Endothelial cell of hepatic sinusoid (primary cell): ENCODE measurements around the gene RPTOR.
"Not testable (repeated sequence)": the region's sequence is repeated elsewhere in the genome, so short reads cannot be mapped to it uniquely, and the experiment has no call there.

ENCODE experiments used
- in situ Hi-C: cut with HindIII; loops from 2 replicates; pipeline ENCODE4 v1.10.0; 2017; ENCODE audit warnings: low sequenced_read_pairs

The RPTOR gene

DNA sequence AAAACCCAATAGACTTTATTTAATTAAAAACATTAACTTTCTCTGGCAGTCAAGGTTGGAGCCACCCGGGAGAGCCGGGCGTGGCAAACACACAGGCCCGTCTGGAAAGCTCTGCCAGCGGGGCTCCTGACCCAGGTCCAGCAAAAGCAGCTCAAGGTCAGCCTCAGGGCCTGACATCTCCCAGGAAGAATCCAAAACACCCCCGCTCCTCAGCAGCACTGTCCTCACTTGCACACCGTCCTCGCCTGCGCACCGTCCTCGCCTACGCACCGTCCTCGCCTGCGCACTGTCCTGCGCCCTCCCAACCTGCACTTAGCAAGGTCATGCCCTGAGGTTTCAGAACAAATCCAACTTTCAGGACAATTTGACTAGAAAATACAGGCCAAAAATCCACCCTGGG, 31.4 kb upstream of the RPTOR start:
- in situ Hi-C loops, result no loop called here

GRCh38 chr17:80513892-80514291, 30.7 kb upstream of the RPTOR start:
- in situ Hi-C loops, result no loop called here

DNA sequence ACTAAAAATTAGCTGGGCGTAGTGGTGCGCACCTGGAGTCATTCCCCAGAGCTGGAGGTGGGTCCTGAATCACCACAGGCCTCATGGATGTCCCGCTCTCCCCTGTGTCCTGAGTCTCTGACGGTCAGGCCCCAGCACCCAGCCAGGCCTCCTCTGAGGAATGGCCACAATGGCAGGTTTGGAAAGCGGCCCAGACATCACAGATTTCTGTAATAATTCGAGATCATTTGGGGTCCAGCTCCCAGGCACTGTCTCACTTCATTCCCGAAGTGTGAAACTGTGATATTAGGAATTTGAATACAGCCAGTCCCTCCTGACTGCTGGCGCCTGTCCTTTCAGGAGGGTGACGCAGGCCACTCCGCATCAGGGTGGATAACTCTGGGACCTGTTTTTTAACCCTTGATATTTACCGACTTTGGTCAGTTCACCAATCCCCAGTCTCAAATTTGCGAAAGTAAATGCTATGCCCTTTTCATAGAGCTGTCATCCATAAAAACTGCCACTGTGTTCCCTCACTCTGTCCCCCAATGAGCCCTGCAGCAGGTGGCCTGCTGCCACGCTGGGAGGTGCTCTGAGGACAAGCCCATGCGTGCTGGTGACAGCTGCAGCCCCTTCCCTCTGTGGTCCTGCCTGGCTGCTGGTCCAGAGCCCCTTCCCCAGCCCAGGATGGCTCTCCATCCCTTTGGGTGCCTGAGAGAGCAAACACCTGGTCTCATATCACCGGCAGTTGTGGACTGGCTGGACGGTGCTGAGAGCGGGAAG, 28.3 kb upstream of the RPTOR start:
- in situ Hi-C loops, result no loop called here

DNA sequence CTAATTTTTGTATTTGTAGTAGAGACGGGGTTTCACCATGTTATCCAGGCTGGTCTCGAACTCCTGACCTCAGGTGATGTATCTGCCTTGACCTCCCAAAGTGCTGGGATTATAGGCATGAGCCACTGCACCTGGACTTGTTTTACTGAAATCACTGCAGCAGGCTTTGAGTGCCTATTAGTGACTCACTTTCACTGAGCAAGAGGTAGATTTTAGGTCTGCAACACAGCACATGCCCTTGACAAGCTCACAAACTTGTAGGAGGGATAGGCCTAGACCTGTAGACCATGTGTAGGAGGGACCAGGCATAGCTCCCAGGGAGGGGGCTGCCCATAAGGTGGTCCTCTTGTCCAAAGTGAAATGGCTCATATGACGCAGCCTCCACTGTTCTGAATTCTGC, 27.0 kb upstream of the RPTOR start:
- in situ Hi-C loops, result no loop called here

GRCh38 chr17:80518392-80518791, 26.2 kb upstream of the RPTOR start:
- in situ Hi-C loops, result no loop called here

DNA sequence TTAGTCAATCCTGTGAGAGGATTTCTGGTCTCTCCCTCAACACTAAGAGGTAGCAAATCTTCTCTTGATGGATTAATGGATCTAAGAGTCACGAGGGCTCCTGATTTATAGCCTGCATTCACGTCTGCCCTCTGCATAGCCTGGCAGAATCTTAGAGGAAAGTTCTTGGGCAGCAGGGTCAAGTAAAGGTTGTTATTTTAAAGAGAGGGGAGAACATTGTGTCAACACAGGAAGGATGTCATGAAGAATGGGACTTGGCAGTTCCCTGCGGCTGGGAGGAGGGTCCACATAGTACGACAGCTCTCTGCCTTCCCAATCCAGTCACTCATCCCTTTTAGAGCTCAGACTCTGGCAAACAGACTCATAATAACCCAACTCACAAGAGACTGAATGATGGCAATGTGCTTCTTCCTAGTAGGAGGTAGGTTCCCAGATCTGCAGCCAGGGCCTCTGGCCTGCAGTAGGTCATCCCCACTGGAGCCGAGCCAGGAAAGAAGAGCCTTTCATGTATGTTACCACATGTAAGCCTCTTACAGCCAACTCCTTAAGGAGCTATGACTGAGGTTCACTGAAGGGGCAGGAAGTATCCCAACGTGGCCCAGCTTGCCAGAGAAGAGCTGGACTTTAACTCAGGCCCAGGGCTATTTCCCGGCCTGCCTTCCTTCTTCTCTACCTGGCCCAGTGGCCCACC, 25.4 kb upstream of the RPTOR start:
- in situ Hi-C loops, result no loop called here

DNA sequence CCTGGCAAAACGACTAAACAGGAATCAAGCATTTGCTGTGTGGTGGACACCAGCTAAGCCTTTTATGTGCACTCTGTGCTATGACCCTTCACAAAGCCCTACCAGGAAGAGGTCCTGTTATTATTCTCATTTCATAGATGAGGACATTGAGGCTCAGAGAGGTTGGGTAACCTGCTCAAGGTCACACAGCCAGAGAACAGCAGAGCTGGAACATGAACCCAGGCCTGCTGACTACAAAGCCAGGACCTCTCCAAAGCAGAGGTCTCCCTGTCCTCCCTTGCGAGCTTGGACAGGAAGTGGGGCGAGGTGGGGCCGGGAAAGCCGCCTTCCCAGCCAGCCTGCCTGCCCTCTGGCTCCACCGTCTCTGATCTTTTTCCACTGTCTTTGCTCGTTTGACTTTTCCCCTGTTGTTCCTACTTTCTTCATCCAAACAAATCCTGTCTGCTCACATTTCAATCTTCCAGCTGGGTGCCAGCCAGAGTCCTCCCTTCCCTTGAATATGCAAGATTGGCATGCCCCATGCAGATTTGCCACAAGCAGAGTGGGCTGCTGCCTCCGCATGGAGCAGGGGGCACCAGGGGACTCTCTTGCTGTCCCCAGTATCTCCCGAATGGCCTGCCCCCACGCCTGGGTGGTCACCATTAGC, 23.7 kb upstream of the RPTOR start:
- in situ Hi-C loops, result loop anchor here (10.0 kb wide), 1 partner anchor 106 kb away; the partner anchor contains the start of gene ENDOV

DNA sequence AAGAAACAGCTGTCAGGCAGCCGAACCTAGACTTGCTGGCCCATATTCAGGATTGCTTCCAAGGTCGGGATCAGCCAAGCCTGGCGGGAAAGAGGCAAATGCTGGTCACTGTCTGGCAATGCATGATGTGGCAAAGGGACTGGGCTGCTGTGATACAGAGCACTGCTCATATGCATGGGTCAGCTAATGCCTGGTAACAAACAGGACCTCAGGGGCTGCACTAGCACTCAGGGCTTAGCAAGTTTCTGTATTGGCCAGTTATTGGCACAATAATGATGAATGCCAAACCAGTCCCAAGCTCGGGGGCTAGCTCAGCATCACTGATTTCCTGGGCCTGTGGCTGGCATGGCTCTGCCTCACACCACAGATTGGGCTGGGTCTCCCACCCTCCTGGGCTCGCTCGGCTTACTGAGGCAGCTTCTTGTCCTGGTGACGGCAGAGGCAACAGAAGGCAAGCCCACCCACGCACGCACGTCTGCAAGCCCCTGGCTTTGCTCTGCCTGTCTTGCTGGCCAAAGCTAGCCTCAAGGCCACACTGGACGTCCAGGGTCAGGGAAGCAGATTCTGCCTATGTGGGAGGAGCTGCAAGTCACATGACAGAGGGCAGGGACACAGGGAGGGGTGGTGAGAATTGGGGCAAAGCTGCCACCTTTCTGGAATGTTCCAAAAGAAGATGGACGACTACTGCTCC, 21.4 kb upstream of the RPTOR start:
- in situ Hi-C loops, result loop anchor here (10.0 kb wide), 1 partner anchor 108 kb away; the partner anchor contains the start of gene ENDOV

DNA sequence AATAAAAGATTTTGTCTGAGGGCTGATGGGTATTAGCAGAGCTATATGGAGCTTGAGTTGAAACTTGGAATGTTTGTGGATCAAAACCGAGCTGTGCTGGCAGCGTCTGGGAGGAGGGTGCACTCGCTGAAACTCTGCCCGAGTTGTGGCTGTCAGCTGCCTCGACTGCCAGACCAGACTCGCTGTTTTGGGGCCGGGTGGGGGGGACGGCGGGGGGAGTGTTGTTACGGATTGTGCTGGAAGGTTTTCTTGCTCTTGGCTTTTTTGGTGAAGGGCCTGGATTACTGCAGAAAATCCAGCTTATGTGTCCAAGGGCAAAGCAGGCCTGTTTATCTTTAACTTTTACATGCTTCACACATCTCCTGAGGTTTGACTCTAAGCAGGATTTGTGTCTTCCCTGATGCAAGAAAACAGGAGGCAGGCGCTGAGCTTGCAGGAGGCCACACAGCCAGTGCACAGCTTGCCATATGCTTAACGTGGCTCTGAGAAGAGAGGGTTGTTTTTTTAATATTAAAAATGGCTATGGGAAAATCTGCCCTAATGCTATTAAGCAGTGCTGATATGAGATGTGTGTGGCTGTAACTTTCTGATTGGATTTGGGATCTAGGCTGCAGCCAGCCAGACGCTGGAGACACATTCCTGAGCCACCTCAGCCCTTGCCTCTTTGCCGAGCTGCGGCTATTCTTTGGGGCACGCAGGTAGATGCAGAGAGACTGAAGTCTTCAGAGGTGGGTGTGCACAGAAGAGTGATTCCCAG, 20.5 kb upstream of the RPTOR start:
- in situ Hi-C loops, result loop anchor here (10.0 kb wide), 1 partner anchor 109 kb away; the partner anchor contains the start of gene ENDOV

GRCh38 chr17:80526116-80526910, 18.3 kb upstream of the RPTOR start:
- in situ Hi-C loops, result loop anchor here (10.0 kb wide), 1 partner anchor 112 kb away; the partner anchor contains the start of gene ENDOV

DNA sequence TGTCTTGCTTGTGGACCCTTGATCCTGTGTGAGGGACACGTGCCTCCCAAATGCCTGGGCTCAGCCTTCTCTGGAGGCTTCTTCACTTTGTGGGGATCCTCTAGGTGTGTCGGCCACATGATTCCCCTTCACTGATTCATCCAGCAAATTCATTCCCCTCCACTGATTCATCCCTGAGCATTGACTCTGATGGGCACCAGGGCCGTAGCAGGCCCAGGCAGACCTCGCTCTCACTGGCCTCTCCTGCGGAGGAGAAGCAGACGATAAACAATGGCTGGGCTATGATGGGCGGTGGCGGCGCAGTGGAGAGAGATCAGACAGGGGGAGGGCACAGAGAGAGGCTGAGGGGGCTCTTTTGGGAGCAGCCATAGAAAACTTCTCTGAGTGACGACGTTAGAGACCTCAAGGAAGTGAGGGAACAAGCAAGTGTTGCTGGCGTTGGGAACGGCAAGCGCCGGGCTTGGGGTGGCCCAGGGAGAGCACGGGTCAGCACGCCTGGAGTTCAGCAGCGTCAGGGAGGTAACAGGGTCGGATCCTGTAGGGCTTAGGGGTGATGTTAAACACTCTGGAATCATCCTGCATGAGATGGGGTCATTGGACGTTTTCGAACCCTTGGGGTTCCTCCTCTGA, 17.5 kb upstream of the RPTOR start:
- in situ Hi-C loops, result loop anchor here (10.0 kb wide), 1 partner anchor 112 kb away; the partner anchor contains the start of gene ENDOV

GRCh38 chr17:80528536-80528935, 16.1 kb upstream of the RPTOR start:
- in situ Hi-C loops, result loop anchor here (10.0 kb wide), 1 partner anchor 114 kb away; the partner anchor contains the start of gene ENDOV

DNA sequence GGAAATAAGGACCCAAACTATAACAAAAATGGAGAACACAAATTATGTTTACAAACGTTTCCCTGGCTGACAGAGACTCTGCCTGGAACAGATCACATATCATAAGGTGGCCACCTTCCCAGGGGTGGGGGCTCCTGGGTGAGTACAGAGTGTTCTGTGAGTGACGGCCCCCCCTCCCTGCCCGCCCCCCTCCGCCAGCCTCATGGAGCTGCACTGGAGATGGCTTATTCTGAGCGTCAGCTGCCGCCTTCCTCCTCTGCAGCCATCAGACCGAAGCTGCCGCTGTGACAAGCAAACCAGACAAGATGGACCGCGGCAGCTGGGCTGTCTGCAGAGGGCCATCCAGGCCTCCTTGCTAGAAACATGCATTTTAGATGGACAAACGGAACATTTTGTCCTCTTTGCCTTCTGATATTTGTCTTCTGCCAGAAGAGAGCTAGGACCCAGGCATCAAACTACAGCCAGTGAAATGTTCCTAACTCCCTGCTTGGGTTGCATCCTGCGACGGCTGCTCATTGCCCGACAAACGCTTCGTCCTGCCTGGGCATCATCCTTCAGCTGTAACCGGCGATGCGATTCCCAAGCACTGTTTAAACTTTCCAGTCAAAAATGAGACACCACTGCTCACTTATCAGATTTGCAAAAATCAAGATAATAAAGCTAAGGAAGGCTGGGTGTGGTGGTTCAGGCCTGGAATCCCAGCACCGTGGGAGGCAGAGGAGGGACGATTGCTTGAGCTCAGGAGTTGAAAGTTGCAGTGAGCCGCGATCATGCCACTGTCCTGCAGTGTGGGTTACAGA, 15.3 kb upstream of the RPTOR start:
- in situ Hi-C loops, result loop anchor here (10.0 kb wide), 1 partner anchor 115 kb away; the partner anchor contains the start of gene ENDOV

DNA sequence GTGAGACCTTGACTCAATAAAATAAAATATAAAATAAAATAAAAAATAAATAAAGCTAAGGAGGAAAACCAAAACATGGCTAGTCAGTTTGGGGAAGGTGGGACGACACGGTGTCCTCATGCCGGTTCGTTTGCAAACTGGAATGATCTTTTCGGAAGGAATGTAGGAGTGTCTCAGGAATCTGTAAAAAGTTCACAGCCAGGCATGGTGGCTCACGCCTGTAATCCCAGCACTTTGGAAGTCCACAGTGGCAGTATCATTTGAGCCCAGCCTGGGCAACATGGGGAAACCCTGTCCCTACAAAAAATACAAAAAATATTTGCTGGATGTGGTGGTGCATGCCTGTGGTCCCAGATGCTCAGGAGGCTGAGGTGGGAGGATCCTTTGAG, 14.7 kb upstream of the RPTOR start:
- in situ Hi-C loops, result loop anchor here (10.0 kb wide), 1 partner anchor 115 kb away; the partner anchor contains the start of gene ENDOV

GRCh38 chr17:80531400-80531799, 13.2 kb upstream of the RPTOR start:
- in situ Hi-C loops, result no loop called here

- in situ Hi-C loops, result not testable (repeated sequence)
Observed at GRCh38 chr17:80537386-80537785, 7.3 kb upstream of the RPTOR start.

DNA sequence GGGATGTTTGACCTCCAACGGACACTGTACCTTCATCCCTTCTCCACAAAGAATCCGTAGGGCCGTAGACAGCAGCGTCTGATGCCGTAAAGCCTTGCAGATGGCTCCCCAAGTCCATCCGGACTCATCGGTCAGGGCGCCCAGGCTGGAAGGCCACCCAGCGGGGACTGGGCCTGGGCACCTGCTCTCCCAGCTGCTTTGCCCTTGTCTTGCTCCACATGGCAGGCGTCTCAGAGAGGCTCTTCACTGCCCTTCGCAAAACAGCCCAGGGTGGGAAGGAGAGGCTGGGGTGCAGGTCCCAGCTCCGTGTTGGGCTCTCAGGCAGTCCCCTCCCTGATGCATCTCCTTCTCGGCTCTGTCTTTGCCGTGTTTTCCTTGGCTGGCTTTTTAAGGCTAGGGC, 6.2 kb upstream of the RPTOR start:
- in situ Hi-C loops, result no loop called here
